H1 (cell line): ENCODE measurements around the gene PCSK9. TPM values are rescaled to one million over a fixed set of nuclear protein-coding genes. Genes with fewer than 3 reads are reported as not detected.

ENCODE experiments used
- CTCF ChIA-PET: fragments of 300-600 bp; sonication (Branson Sonifier 250); formaldehyde crosslinking; loops from one replicate; lab custom pipeline; 2021; ENCODE audit not compliant: partially characterized antibody; lab: Charles Lee
- POLR2A ChIA-PET: fragments of 300-600 bp; sonication (Branson Sonifier 250); formaldehyde crosslinking; loops from one replicate; lab custom pipeline; 2021; ENCODE audit warnings: inconsistent platforms; ENCODE audit not compliant: partially characterized antibody; lab: Charles Lee
- DNase-seq, 2 experiments: peaks; one replicate each; pipeline versions ENCODE4 v3.0.0 to v3.0.0-alpha.2; 2010 to 2022; ENCODE audit warnings: low spot score in 2 of 2, low read depth in 1 of 2, mixed read lengths in 1 of 2
- FAIRE-seq: peaks from 2 replicates; lab custom pipeline; 2011; peaks lifted over from hg19 to GRCh38; lab: Jason Lieb, UNC
- H2AFZ ChIP-seq: 2 replicates; pipeline ENCODE4 v1.8.1; 2012; ENCODE audit warnings: low read length, inconsistent platforms
- H2AK5ac ChIP-seq: 2 replicates; pipeline ENCODE4 v1.6.1; 2013; ENCODE audit warnings: low read depth, low read length
- H2BK120ac ChIP-seq: replicated peaks from 2 replicates; pipeline ENCODE3; 2013; ENCODE audit warnings: low read depth, low read length, inconsistent platforms
- H2BK12ac ChIP-seq: 2 replicates; pipeline ENCODE4 v1.6.1; 2013; ENCODE audit warnings: low read depth, low read length
- H2BK15ac ChIP-seq: 2 replicates; pipeline ENCODE4 v1.6.1; 2013; ENCODE audit warnings: low read length
- H2BK20ac ChIP-seq: 2 replicates; pipeline ENCODE4 v1.6.1; 2013; ENCODE audit warnings: low read length
- H2BK5ac ChIP-seq: 2 replicates; pipeline ENCODE4 v1.6.1; 2013; ENCODE audit warnings: low read depth, low read length
- H3K14ac ChIP-seq: 2 replicates; pipeline ENCODE4 v1.6.1; 2013; ENCODE audit warnings: inconsistent platforms; ENCODE audit not compliant: insufficient read length
- H3K18ac ChIP-seq: 2 replicates; pipeline ENCODE4 v1.6.1; 2013; ENCODE audit warnings: low read length; ENCODE audit errors: extremely low read depth
- H3K23ac ChIP-seq: 2 replicates; pipeline ENCODE4 v1.6.1; 2013; ENCODE audit warnings: inconsistent platforms; ENCODE audit not compliant: insufficient read length
- H3K23me2 ChIP-seq: 2 replicates; pipeline ENCODE4 v1.6.1; 2013; ENCODE audit warnings: low read depth, low read length
- H3K27ac ChIP-seq: 2 replicates; pipeline ENCODE4 v1.6.1; 2011; ENCODE audit warnings: low read depth, low read length, inconsistent platforms
- H3K27me3 ChIP-seq, 4 experiments: replicated peaks in 1 of 4; 1 replicate in 1 of 4; 2 replicates in 3 of 4; pipeline versions ENCODE4 v1.6.1 to v1.8.1; 2011 to 2013; ENCODE audit warnings: low read length in 3 of 4, mild to moderate bottlenecking in 3 of 4, inconsistent platforms in 2 of 4, mixed read lengths in 2 of 4, moderate library complexity in 1 of 4; ENCODE audit not compliant: control insufficient read depth in 3 of 4, insufficient read depth in 3 of 4; ENCODE audit errors: extremely low read depth in 1 of 4
- H3K36me3 ChIP-seq, 4 experiments: 2 replicates each; pipeline versions ENCODE4 v1.6.1 to v1.8.1; 2011 to 2013; ENCODE audit warnings: mild to moderate bottlenecking in 4 of 4, low read length in 3 of 4, moderate library complexity in 2 of 4, control low read depth in 1 of 4, inconsistent platforms in 1 of 4; ENCODE audit not compliant: insufficient read depth in 4 of 4, control insufficient read depth in 2 of 4
- H3K4ac ChIP-seq: replicated peaks from 2 replicates; pipeline ENCODE3; 2013; ENCODE audit warnings: low read length, low read depth, mixed read lengths, inconsistent platforms; ENCODE audit not compliant: insufficient read length
- H3K4me1 ChIP-seq, 4 experiments: replicated peaks in 1 of 4; 1 replicate in 1 of 4; 2 replicates in 3 of 4; pipeline versions ENCODE4 v1.6.1 to v1.8.1; 2011 to 2013; ENCODE audit warnings: low read length in 3 of 4, inconsistent platforms in 2 of 4, mixed read lengths in 1 of 4; ENCODE audit not compliant: insufficient read depth in 4 of 4, control insufficient read depth in 3 of 4
- H3K4me2 ChIP-seq, 2 experiments: 2 replicates each; pipeline versions ENCODE4 v1.6.1 to v1.8.1; 2011 to 2013; ENCODE audit warnings: low read depth in 2 of 2, low read length in 2 of 2, control low read depth in 1 of 2, inconsistent platforms in 1 of 2, mild to moderate bottlenecking in 1 of 2; ENCODE audit not compliant: insufficient read depth in 1 of 2
- H3K4me3 ChIP-seq, 4 experiments: fragments of 200-600, 300-600 bp in 1 of 4; sonication (generic), shearing (Covaris generic), sonication (Bioruptor Twin) in 1 of 4; 2 replicates each; pipeline versions ENCODE4 v1.5.1 to v1.8.1; 2011 to 2016; ENCODE audit warnings: low read length in 4 of 4, low read depth in 3 of 4, control low read depth in 2 of 4, inconsistent platforms in 2 of 4, mild to moderate bottlenecking in 2 of 4, mixed read lengths in 1 of 4, moderate library complexity in 1 of 4; ENCODE audit not compliant: insufficient read depth in 2 of 4; ENCODE audit errors: extremely low read depth in 1 of 4
- H3K56ac ChIP-seq: replicated peaks from 2 replicates; pipeline ENCODE3; 2013; ENCODE audit warnings: low read depth, mild to moderate bottlenecking, mixed read lengths, low read length, inconsistent platforms; ENCODE audit not compliant: insufficient read length
- H3K79me1 ChIP-seq: 2 replicates; pipeline ENCODE4 v1.6.1; 2013; ENCODE audit warnings: low read depth, low read length, control low read depth
- H3K79me2 ChIP-seq, 2 experiments: 2 replicates each; pipeline versions ENCODE4 v1.6.1 to v1.8.1; 2012 to 2013; ENCODE audit warnings: low read length in 2 of 2, mild to moderate bottlenecking in 2 of 2, inconsistent platforms in 1 of 2; ENCODE audit not compliant: insufficient read depth in 2 of 2, control insufficient read depth in 1 of 2
- H3K9ac ChIP-seq, 4 experiments: replicated peaks in 1 of 4; 1 replicate in 1 of 4; 2 replicates in 3 of 4; pipeline versions ENCODE4 v1.6.1 to v1.8.1; 2011 to 2013; ENCODE audit warnings: low read depth in 3 of 4, low read length in 3 of 4, control low read depth in 2 of 4, mild to moderate bottlenecking in 2 of 4, moderate library complexity in 2 of 4, inconsistent platforms in 1 of 4; ENCODE audit errors: extremely low read depth in 1 of 4
- H3K9me3 ChIP-seq, 2 experiments: 2 replicates each; pipeline versions ENCODE4 v1.6.1 to v1.8.1; 2012 to 2013; ENCODE audit warnings: mild to moderate bottlenecking in 2 of 2, moderate library complexity in 2 of 2, control low read depth in 1 of 2, inconsistent platforms in 1 of 2, low read depth in 1 of 2, low read length in 1 of 2, mixed read lengths in 1 of 2; ENCODE audit not compliant: insufficient read depth in 2 of 2
- H4K20me1 ChIP-seq, 2 experiments: replicated peaks in 1 of 2; 2 replicates each; pipeline versions ENCODE3 to v1.8.1; 2011 to 2013; ENCODE audit warnings: inconsistent platforms in 2 of 2, low read length in 2 of 2, mild to moderate bottlenecking in 1 of 2; ENCODE audit not compliant: insufficient read depth in 2 of 2, control insufficient read depth in 1 of 2
- H4K5ac ChIP-seq: 2 replicates; pipeline ENCODE4 v1.6.1; 2013; ENCODE audit warnings: low read length, low read depth, mixed read lengths, inconsistent platforms; ENCODE audit not compliant: insufficient read length
- H4K8ac ChIP-seq: 2 replicates; pipeline ENCODE4 v1.8.0; 2013; ENCODE audit warnings: mild to moderate bottlenecking, moderate library complexity, low read length, inconsistent platforms; ENCODE audit not compliant: insufficient read depth; ENCODE audit errors: extremely low read depth
- H4K91ac ChIP-seq: replicated peaks from 2 replicates; pipeline ENCODE3; 2013; ENCODE audit warnings: low read length, mixed read lengths, inconsistent platforms; ENCODE audit not compliant: insufficient read length
- ASH2L ChIP-seq: fragments of 200-600, 300-600 bp; sonication (generic); IDR thresholded peaks from one replicate; pipeline ENCODE4 v1.7.1; 2017; ENCODE audit warnings: low read length
- SIN3A ChIP-seq, 2 experiments: IDR thresholded peaks in 1 of 2; conservative IDR thresholded peaks in 1 of 2; 2 replicates each; pipeline ENCODE4 v1.6.1; 2011 to 2012; ENCODE audit warnings: low read length in 2 of 2, improper control_type of control experiment in 1 of 2, low read depth in 1 of 2, mild to moderate bottlenecking in 1 of 2
- SP2 ChIP-seq: IDR thresholded peaks from 2 replicates; pipeline ENCODE4 v1.6.1; 2012; ENCODE audit warnings: mild to moderate bottlenecking, low read length, inconsistent platforms
- TAF1 ChIP-seq: IDR thresholded peaks from 2 replicates; pipeline ENCODE4 v1.6.1; 2011; ENCODE audit warnings: mild to moderate bottlenecking, low read depth, low read length
- TBP ChIP-seq: IDR thresholded peaks from 2 replicates; pipeline ENCODE4 v1.6.1; 2011; ENCODE audit warnings: low read depth, low read length, improper control_type of control experiment
- WGBS, 2 experiments: shearing (Covaris generic) in 1 of 2; methylation state at CpG; one replicate each; pipeline versions ENCODE4 v1.1.6 to v1.1.7; 2013 to 2015; ENCODE audit warnings: low lambda C conversion rate in 2 of 2, mixed read lengths in 2 of 2, inconsistent platforms in 1 of 2, low coverage in 1 of 2, missing lambda C conversion rate in 1 of 2; ENCODE audit not compliant: insufficient replicate concordance in 2 of 2, insufficient coverage in 1 of 2, insufficient read length in 1 of 2; ENCODE audit errors: extremely low coverage in 1 of 2, missing lambda C conversion rate in 1 of 2; 5-methylcytosine and 5-hydroxymethylcytosine counted together
- polyA plus RNA-seq, 7 experiments: library from polyadenylated mRNA; depleted of rRNA in 3 of 7; stranded (reverse) in 5 of 7; unstranded in 2 of 7; fragments of >200 nt in 5 of 7; fragments of 200-250 nt in 2 of 7; gene quantifications; 1 replicate in 5 of 7; 2 replicates in 1 of 7; 4 replicates in 1 of 7; pipeline versions ENCODE4 v1.2.1 to v1.2.3, GENCODE V29; 2011 to 2013; ENCODE audit warnings: missing spikeins in 2 of 7, mixed read lengths in 2 of 7
- total RNA-seq: library from RNA; stranded (reverse); fragmentation: NEBNext Ultra II Directional; extraction: Animal tissue kit (Norgen Biotek cat#: 25700); gene quantifications from 2 replicates; pipeline ENCODE4 v1.2.1, GENCODE V29; 2021

PCSK9 gene
- total and polyA plus RNA-seq, 2 of the 8 experiments (the other 6 are each of a cell fraction or from before 2014, with no cell fraction given) = 22.3 to 32.3 TPM

DNA sequence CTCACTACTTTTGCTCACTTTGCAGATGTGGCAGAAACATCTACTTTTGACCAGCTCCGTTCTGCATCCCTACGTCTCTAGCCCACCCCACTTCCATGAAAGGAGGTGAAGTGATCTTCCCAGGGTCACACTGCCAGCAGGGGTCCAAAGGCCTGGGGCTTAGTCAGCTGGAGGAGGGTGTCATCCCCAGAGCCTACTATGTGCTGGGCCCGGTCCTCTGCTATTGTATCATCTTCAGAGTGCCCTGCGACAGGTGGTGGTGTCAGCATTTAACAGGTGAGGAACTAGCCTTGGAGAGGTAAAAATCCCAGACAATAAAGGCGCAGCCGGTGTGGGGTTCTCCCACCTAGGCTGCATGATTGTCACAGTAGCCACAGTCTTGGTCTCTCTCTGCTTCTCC, 46.2 kb upstream of the PCSK9 start:
- Histone ChIP-seq H3K36me3 (no peaks in the 10 kb centered on the region), H3K56ac (no peak overlapping the region), H3K9ac (no peak overlapping the region), H2BK15ac (0 out of 2 replicates have a peak overlapping the region, but pooled peaks have one; percentile 9)
- no peak for TF ChIP-seq SIN3A (conservative IDR thresholded peaks at IDR 0.05 in 1 of 2, IDR thresholded peaks at IDR 0.05 in 1 of 2; ENCODE audit: low read depth in 1 of 2, low read length in 2 of 2)
- TF ChIP-seq SP2 = no peak
- no peak for TF ChIP-seq TBP
- TF ChIP-seq TAF1 = no peak
- no peak for TF ChIP-seq ASH2L
- TF ChIP-seq, all 59 proteins: peak for 0
- H2AFZ ChIP-seq = no peak overlapping the region
- POLR2A ChIA-PET = interaction anchor here (0.7 to 1.8 kb wide), 3 partner anchors 10 to 47 kb away, joined by 3 to 4 read pairs (median 4); no protein-coding TSS in a partner anchor
- H4K20me1 ChIP-seq = no peaks in the 10 kb centered on the region
- no peak overlapping the region for H4K91ac ChIP-seq
- DNase-seq (no peak), FAIRE-seq (no peak)
- 80% methylated on average over 6 of the region's 6 CpGs; no CpG with 5 or more reads in 1 of the 2 experiments for WGBS, 2 experiments
- H3K23me2 ChIP-seq = peaks cover 4% of the 10 kb centered on the region; the same call in 1 of the 2 replicates
- H2BK120ac ChIP-seq = no peak overlapping the region
- no peak overlapping the region; the same call in 1 of the 2 replicates for H3K18ac ChIP-seq
- CTCF ChIA-PET = interaction anchor here (1.0 to 18.4 kb wide), 9 partner anchors 10 to 179 kb away, joined by 3 to 436 read pairs (median 4); no protein-coding TSS in a partner anchor
- H4K8ac ChIP-seq = no peak overlapping the region
- no peak overlapping the region for H3K4me3 ChIP-seq
- H4K5ac ChIP-seq = no peak overlapping the region
- no peaks in the 10 kb centered on the region for H3K9me3 ChIP-seq
- 0 out of 2 replicates have a peak overlapping the region, but pooled peaks have one; percentile 15 for H2BK20ac ChIP-seq
- no peaks in the 10 kb centered on the region for H3K79me1 ChIP-seq
- no peaks in the 10 kb centered on the region for H3K79me2 ChIP-seq
- H3K27ac ChIP-seq = no peak overlapping the region
- no peak overlapping the region for H3K14ac ChIP-seq
- H2BK12ac ChIP-seq = peak overlapping the region; percentile 92; the same call in 1 of the 2 replicates
- H3K23ac ChIP-seq = no peak overlapping the region
- H3K4me1 ChIP-seq = peaks cover 16 to 31% (median 24%) of the 10 kb centered on the region in 4 experiments
- H2BK5ac ChIP-seq = 0 out of 2 replicates have a peak overlapping the region, but pooled peaks have one; percentile 1
- H3K4ac ChIP-seq = no peak overlapping the region
- no peak overlapping the region for H3K4me2 ChIP-seq
- H2AK5ac ChIP-seq = no peak overlapping the region
- peaks cover 0 to 19% (median 14%) of the 10 kb centered on the region in 4 experiments; a peak in 6 of 7 replicates for H3K27me3 ChIP-seq
